OCI-LY7 (cell line): Measurements from ENCODE around the gene ZNF689. TPM values are rescaled to one million over a fixed set of nuclear protein-coding genes. Genes with fewer than 3 reads are reported as not detected.

Source experiments
- BruUV-seq: library from RNA; stranded (reverse); fragments of 400-500 nt; replicated peaks from 2 replicates; lab custom pipeline; 2021; lab: Mats Ljungman, UMichigan
- CTCF ChIA-PET: fragments of 300-600 bp; sonication (Branson Sonifier 250); formaldehyde crosslinking; loops from one replicate; lab custom pipeline; 2022; ENCODE audit warnings: antibody characterized with exemption; ENCODE audit not compliant: unreplicated experiment; lab: Charles Lee
- POLR2A ChIA-PET: fragments of 300-600 bp; sonication (Branson Sonifier 250); formaldehyde crosslinking; loops from one replicate; lab custom pipeline; 2022; ENCODE audit warnings: antibody characterized with exemption; lab: Charles Lee
- DNase-seq: peaks from one replicate; pipeline ENCODE4 v3.0.0-alpha.2; 2015; ENCODE audit warnings: low spot score
- H2AFZ ChIP-seq: fragments of 200-600 bp; sonication (generic), shearing (Covaris generic); 2 replicates; pipeline ENCODE4 v1.6.1; 2014; ENCODE audit warnings: mild to moderate bottlenecking, antibody characterized with exemption, low read length, moderate library complexity
- H3K27ac ChIP-seq: fragments of 200-600 bp; sonication (generic); 2 replicates; pipeline ENCODE4 v1.5.1; 2014; ENCODE audit warnings: mixed run types, low read depth, mild to moderate bottlenecking, moderate library complexity, low read length, inconsistent platforms; ENCODE audit not compliant: poor library complexity, severe bottlenecking
- H3K36me3 ChIP-seq: fragments of 200-600 bp; sonication (generic); 2 replicates; pipeline ENCODE4 v1.6.1; 2014; ENCODE audit warnings: mild to moderate bottlenecking, antibody characterized with exemption, low read length, moderate library complexity, mixed read lengths; ENCODE audit not compliant: insufficient read depth
- H3K4me1 ChIP-seq: fragments of 200-600 bp; sonication (generic); 2 replicates; pipeline ENCODE4 v1.5.1; 2014; ENCODE audit warnings: mild to moderate bottlenecking, low read length; ENCODE audit not compliant: insufficient read depth, poor library complexity, severe bottlenecking
- H3K4me2 ChIP-seq: fragments of 200-600 bp; sonication (generic); 2 replicates; pipeline ENCODE4 v1.6.1; 2014; ENCODE audit warnings: mild to moderate bottlenecking, low read length
- H3K4me3 ChIP-seq: fragments of 200-600 bp; sonication (generic); 2 replicates; pipeline ENCODE4 v1.5.1; 2014; ENCODE audit warnings: mild to moderate bottlenecking, low read depth, low read length; ENCODE audit not compliant: poor library complexity, severe bottlenecking
- H3K79me2 ChIP-seq: fragments of 200-600 bp; sonication (generic); 2 replicates; pipeline ENCODE4 v1.6.1; 2016; ENCODE audit warnings: low read depth, mild to moderate bottlenecking, low read length, moderate library complexity, mixed read lengths; ENCODE audit not compliant: insufficient read depth
- H3K9me2 ChIP-seq: fragments of 200-600 bp; sonication (generic); 2 replicates; pipeline ENCODE4 v1.6.1; 2016; ENCODE audit warnings: mild to moderate bottlenecking, low read length, mixed read lengths; ENCODE audit not compliant: insufficient read depth
- H3K9me3 ChIP-seq: fragments of 200-600 bp; sonication (generic); 2 replicates; pipeline ENCODE4 v1.6.1; 2014; ENCODE audit warnings: mild to moderate bottlenecking, mixed run types, low read length, mixed read lengths
- H4K20me1 ChIP-seq: fragments of 200-600 bp; sonication (generic); 2 replicates; pipeline ENCODE4 v1.6.1; 2014; ENCODE audit warnings: mild to moderate bottlenecking, antibody characterized with exemption, low read length, moderate library complexity, mixed read lengths; ENCODE audit not compliant: insufficient read depth
- CTCF ChIP-seq: fragments of 200-600 bp; sonication (generic); conservative IDR thresholded peaks from 2 replicates; pipeline ENCODE4 v1.5.1; 2014; ENCODE audit warnings: mild to moderate bottlenecking, antibody characterized with exemption, low read length, moderate library complexity, mixed read lengths
- EZH2phosphoT487 ChIP-seq: fragments of 200-600 bp; sonication (generic); IDR thresholded peaks from 2 replicates; pipeline ENCODE4 v1.6.1; 2018; ENCODE audit warnings: low read depth, borderline replicate concordance, mild to moderate bottlenecking, mixed run types, antibody characterized with exemption, low read length, moderate library complexity, mixed read lengths
- intact Hi-C: fragments of 100-400 bp; cut with micrococcal nuclease; formaldehyde crosslinking; loops from one replicate; pipeline ENCODE4 v1.10.0; 2022; ENCODE audit not compliant: unreplicated experiment
- total RNA-seq, 2 experiments: library from RNA; depleted of rRNA in 1 of 2; stranded (reverse); fragments of >200 nt in 1 of 2; shearing (Covaris generic) in 1 of 2; gene quantifications; 2 replicates each; pipeline ENCODE4 v1.2.3, GENCODE V29; 2014 to 2022

ZNF689 gene
- total RNA-seq, 2 experiments from 2014 or later: 15.0 to 16.7 TPM

- Histone ChIP-seq H3K9me2 (no peaks in the 10 kb centered on the region), H3K4me1 (peaks cover 7% of the 10 kb centered on the region), H3K27ac (no peak overlapping the region), H3K9me3 (peaks cover 7% of the 10 kb centered on the region; the same call in 1 of the 2 replicates), H3K4me3 (no peak overlapping the region), H4K20me1 (no peaks in the 10 kb centered on the region), H3K79me2 (no peaks in the 10 kb centered on the region), H3K36me3 (no peaks in the 10 kb centered on the region), H2AFZ (no peak overlapping the region), H3K4me2 (no peak overlapping the region)
- CTCF ChIA-PET: no interaction called here
- BruUV-seq: no TSS peak
- POLR2A ChIA-PET: interaction anchor here (0.7 kb wide), 1 partner anchor 10 kb away, joined by 3 read pairs; no protein-coding TSS in a partner anchor
- TF ChIP-seq CTCF (no peak), EZH2phosphoT487 (no peak)
- DNase-seq: no peak
- intact Hi-C loops: no loop called here
Measured at GRCh38 chr16:30623536-30624283, 13.5 kb upstream of the ZNF689 start.

GRCh38 chr16:30622455-30623032, 12.4 kb upstream of the ZNF689 start:
- Histone ChIP-seq H3K9me2 (no peaks in the 10 kb centered on the region), H3K4me2 (no peak overlapping the region), H3K4me3 (no peak overlapping the region), H2AFZ (no peak overlapping the region), H3K79me2 (no peaks in the 10 kb centered on the region), H3K27ac (no peak overlapping the region), H3K9me3 (peaks cover 7% of the 10 kb centered on the region; the same call in 1 of the 2 replicates), H4K20me1 (no peaks in the 10 kb centered on the region), H3K4me1 (peaks cover 4% of the 10 kb centered on the region), H3K36me3 (no peaks in the 10 kb centered on the region)
- ChIA-PET POLR2A (interaction anchor here (0.6 to 1.6 kb wide), 4 partner anchors 11 to 590 kb away, joined by 3 to 5 read pairs (median 3); no protein-coding TSS in a partner anchor), CTCF (no interaction called here)
- BruUV-seq: no TSS peak
- no peak for DNase-seq
- intact Hi-C loops: no loop called here
- no peak for TF ChIP-seq EZH2phosphoT487
- TF ChIP-seq CTCF: no peak
